ENCODE measurements around the gene ZNF155.
A peak's percentile ranks its signal among the peaks of the same experiment; 100 is the strongest.
"Not testable (repeated sequence)": the region's sequence is repeated elsewhere in the genome, so short reads cannot be mapped to it uniquely, and the experiment has no call there.

ZNF155 gene

DNA sequence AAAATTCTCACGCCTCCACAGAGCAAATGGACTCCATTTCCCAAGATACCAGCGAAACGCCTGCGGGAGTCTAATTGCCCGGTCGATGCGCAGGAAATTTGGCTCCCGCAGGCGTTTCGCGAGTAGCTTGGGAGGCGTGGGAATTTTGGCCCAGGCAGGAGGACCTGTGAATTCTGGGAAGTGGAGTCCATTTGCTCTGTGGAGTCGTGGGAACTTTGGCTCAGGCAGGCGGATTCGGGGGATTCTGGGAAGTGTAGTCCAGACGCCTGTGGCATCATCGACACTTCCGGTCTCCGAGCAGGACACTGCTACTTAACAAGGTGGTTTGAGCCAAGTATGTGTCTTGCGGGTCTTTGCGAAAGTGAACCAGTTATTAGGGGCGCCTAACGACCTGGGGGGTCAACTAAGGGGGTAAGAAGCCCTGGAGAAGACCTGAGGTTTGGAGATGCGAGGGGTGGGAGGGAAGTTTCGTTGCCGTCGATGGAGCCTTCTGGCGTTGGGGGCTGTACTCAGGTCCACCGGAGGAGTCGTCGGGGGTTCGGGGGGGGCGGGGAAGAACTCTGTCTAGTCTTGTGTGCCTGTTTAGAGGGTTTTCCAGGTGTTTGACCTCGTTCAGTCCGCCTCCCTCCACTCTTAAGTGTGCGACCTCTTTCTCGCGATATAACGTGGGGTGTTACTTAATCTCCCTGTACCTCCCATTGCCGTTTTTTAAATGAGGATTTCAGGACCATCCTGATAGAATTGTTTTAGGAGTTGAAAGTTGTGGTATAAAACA, at the start of gene ZNF155:
Gene ZNF155, plus strand, starts transcription at position 277 of the 775 bp plus-strand sequence. CDS start 4,356 bp downstream, outside the sequence.
- peak; percentile 61 for DNase-seq

DNA sequence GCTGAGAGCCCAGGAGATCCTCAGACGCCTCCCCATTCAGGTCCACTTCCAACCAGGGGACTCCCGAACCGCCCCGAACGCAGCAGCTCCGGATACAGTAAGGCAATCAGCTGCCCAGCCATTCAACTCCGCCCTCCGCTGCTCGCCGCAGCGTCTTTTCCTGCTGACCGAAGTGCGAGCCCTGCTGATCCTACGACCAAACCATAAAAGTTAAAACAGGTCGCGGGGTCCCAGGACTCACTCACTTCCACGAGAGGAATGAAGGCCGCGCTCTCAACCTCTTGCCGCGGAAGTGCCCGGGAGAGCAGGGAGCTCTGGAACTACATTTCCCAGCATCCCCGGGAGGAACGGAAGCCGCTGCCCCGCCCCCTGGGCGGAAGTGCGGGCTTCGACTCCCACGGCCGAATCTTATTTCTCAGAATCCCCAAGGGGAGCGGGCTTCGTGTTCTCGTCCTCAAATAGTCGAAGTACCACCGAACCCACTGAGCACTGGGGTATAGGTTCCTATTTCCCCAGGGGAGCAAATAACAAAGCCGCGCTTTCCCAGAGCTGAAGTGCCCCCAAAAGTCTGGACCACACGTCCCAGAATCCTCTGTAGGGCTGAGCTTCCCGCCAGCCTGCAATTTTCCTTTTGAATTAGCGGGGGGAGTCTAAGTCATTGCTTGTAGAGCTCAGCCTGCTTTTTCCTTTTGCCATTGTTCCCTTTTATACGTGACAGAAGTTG, 48.8 kb upstream of the ZNF155 start, which contains the start of gene ZNF45:
Gene ZNF45, minus strand, starts transcription at position 298 of the 724 bp plus-strand sequence. CDS start 13,097 bp downstream, outside the sequence.
- peak; percentile 84 for DNase-seq

GRCh38 chr19:43936188-43936587, 47.8 kb upstream of the ZNF155 start:
- DNase-seq, result no peak

GRCh38 chr19:43939557-43940260, 44.3 kb upstream of the ZNF155 start:
- DNase-seq, result no peak

- DNase-seq, result no peak
Measured at GRCh38 chr19:43940719-43941118, 43.3 kb upstream of the ZNF155 start.

GRCh38 chr19:43941209-43941608, 42.8 kb upstream of the ZNF155 start:
- DNase-seq, result no peak

DNA sequence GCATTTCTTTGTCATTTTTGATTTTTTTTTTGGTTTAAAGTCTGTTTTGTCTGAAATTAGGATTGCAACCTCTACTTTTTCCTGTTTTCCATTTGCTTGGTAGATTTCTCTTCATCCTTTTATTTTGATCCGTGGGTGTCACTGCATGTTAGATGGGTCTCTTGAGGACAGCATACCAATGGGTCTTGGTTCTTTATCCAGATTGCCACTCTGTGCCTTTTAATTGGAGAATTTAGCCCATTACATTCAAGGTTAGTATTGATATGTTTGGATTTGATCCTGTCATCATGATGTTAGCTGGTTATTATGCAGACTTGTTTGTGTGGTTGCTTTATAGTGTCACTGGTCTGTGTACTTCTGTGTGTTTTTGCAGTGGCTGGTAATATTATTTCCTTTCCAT, 36.6 kb upstream of the ZNF155 start:
- DNase-seq, result not testable (repeated sequence)

GRCh38 chr19:43949803-43950202, 34.2 kb upstream of the ZNF155 start:
- DNase-seq, result not testable (repeated sequence)

DNA sequence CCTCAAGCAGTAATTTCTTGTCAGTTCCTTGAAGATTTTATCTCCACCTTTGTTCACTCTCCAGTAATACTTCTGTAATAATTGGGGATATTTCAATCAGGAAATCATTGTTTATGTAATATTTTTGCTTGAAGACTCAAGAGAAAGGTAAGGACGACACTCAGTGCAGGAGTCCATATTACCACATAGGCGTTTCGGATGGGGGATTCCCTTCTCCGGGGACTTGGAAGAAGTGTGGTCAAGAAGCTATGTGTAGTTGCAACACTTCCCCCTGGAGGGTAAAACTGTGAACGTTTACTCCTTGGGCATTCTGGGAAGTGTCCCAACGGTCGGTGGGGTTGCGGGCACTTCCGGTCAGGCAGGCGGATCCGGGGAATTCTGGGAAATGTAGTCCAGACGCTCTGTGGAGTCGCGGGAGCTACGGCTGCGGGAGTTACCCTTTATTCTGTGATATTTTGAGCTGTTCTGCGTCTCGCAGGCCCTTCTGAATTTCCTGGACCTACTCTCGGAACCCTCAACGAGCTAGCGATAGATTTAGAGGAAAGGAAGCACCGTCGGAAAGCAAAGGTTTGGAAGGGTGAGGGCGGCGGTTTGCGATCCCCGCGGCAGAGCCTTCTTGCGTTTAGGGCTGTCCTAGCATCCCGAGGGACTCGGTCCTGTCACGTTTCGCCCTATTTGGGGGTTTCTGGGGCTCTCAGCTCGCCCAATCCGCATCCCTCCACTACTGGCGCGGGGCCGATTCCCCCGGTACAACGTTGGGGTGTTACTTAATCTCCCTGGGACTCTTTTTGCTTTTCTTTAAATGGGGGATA, 32.9 kb upstream of the ZNF155 start, which contains the start of gene ZNF221:
Gene ZNF221, plus strand, starts transcription at position 395 of the 812 bp plus-strand sequence. CDS start 11,499 bp downstream, outside the sequence.
- peak; percentile 43 for DNase-seq

- no peak for DNase-seq
Measured at GRCh38 chr19:43956827-43957226, 27.2 kb upstream of the ZNF155 start.

DNA sequence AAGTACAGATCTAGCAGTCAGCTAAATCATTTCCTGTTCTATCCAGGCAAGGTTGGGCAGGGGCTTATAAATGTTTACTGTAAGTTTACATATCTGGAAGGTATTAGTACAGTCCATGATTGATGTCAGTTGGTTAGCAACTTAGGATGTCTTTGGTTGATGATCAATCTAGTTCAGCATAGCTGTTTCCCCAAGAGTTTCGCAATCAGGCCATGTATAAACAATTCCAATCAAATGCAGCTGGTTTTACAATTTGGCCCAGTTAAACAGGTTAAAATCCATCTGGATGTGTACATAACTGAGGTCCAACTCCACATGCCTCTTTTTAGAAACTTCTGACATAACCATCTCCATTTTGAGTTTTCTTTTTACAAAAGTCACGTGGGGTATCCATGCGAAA, 26.1 kb upstream of the ZNF155 start:
- DNase-seq, result no peak

GRCh38 chr19:43960411-43960810, 23.6 kb upstream of the ZNF155 start:
- no peak for DNase-seq

GRCh38 chr19:43966079-43966694, 17.8 kb upstream of the ZNF155 start:
- DNase-seq, result no peak

DNA sequence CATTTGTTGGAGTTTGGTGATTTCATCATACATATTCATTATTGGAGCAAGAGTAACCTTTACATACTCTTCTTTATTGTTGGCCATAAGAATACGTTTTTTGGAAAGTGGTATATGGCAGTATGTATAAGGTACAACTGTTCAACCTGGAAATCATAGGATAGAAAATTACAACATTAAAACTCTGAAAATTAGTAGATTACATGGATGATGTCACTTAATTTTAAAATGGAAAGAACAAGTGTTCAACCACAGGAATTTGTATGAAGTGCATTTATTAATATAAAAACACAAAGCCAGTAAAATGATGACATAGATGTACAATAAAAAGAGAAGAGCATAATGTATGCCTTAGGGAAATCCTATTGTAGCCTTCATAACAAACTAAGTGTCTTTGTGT, 7.3 kb upstream of the ZNF155 start:
- DNase-seq, result no peak

- no peak for DNase-seq
Measured at GRCh38 chr19:43983544-43983911, 460 bp upstream of the ZNF155 start.

GRCh38 chr19:43984687-43985000, 656 bp downstream of the ZNF155 start:
- no peak for DNase-seq

- no peak for DNase-seq
Measured at GRCh38 chr19:43997631-43998290, 13.8 kb downstream of the ZNF155 start.

DNA sequence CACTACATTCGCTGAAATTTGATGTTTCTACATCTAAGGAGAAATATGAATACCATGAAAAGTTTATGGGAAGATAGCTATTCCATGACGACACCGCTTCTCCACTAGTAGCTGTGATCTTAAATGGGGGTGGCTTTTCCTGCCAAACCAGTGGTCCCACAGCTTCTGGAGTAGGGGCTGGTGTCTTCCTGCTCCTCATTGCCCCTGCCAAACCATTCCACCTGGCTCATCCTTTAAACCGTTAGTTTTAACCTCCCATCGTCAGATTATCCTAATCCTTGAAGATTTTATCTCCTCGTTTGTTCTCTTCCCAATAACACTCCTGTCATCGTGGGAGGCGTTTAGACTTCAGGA, 18.2 kb downstream of the ZNF155 start:
- no peak for DNase-seq

GRCh38 chr19:44002566-44003460, 18.8 kb downstream of the ZNF155 start, which contains the start of gene ZNF230:
Gene ZNF230, plus strand, starts transcription at chr19:44002957. Its CDS starts 4,122 bp downstream, at chr19:44007079.
- peak; percentile 81 for DNase-seq

DNA sequence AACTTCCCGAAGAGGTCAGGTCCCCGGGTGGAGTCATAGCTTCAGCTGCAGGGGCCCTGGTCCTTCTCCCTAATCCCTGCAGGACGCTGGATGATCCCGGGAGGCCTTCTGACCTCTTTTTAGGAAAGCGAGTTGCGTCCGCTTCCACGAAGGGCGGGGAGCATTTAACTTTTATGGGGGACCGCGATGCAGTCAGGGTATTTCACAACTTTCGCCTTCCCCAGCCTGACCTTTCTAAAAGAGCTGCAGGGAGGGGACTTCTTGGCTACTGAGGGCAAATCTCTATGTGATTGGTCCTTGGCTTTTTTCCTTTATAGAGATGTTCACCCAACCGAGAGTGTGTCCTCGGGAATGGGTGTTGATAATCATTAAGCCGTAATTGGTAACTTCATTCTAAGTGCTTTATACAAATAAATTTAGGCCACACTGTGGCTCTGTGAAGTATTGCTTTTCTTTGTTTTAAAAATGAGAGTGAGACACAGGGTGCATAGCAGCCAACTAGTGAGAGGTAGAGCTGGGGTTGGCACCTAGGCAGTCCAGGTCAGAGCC, 19.5 kb downstream of the ZNF155 start:
- DNase-seq, result no peak

All from activated gamma-delta T cell treated with Interleukin-2 at 50 U/mL for 16 hours (primary cell).